ENCODE results near the gene ZNF490.
"Not testable (repeated sequence)": the region's sequence is repeated elsewhere in the genome, so short reads cannot be mapped to it uniquely, and the experiment has no call there.

Gene ZNF490

DNA sequence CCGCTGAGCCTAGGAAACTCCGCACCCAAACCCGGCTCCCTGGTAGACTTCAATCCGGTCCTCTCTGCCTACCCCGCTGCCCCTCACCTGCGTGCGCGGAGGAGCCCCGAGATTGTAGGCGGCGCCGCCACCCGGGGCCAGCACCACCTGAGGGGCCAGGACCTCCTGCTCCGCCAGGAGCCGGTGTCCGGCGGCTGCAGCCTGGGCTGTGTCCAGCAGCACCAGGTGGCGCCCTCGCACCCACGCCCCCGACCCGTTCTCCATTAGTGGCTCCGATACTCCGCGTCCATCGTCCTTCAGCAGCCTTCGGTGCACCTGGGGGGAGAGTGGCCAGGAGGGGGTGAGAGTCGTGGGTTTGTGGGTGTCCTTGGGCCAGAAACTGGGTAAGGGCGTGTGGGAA is 37.5 kb upstream of the ZNF490 start:
- TF ChIP-seq, protein P1, sequence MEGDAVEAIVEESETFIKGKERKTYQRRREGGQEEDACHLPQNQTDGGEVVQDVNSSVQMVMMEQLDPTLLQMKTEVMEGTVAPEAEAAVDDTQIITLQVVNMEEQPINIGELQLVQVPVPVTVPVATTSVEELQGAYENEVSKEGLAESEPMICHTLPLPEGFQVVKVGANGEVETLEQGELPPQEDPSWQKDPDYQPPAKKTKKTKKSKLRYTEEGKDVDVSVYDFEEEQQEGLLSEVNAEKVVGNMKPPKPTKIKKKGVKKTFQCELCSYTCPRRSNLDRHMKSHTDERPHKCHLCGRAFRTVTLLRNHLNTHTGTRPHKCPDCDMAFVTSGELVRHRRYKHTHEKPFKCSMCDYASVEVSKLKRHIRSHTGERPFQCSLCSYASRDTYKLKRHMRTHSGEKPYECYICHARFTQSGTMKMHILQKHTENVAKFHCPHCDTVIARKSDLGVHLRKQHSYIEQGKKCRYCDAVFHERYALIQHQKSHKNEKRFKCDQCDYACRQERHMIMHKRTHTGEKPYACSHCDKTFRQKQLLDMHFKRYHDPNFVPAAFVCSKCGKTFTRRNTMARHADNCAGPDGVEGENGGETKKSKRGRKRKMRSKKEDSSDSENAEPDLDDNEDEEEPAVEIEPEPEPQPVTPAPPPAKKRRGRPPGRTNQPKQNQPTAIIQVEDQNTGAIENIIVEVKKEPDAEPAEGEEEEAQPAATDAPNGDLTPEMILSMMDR (IDR thresholded peaks at IDR 0.05; ENCODE audit: control extremely low read depth, extremely low read depth, low read depth, missing control alignments): no peak
- CTCF ChIA-PET: interaction anchor here (0.8 to 1.5 kb wide), 2 partner anchors 8 to 24 kb away, joined by 3 to 7 read pairs; no protein-coding TSS in a partner anchor
- no peak for DNase-seq (ENCODE audit: extremely low spot score)
- POLR2A ChIA-PET: no interaction called here

DNA sequence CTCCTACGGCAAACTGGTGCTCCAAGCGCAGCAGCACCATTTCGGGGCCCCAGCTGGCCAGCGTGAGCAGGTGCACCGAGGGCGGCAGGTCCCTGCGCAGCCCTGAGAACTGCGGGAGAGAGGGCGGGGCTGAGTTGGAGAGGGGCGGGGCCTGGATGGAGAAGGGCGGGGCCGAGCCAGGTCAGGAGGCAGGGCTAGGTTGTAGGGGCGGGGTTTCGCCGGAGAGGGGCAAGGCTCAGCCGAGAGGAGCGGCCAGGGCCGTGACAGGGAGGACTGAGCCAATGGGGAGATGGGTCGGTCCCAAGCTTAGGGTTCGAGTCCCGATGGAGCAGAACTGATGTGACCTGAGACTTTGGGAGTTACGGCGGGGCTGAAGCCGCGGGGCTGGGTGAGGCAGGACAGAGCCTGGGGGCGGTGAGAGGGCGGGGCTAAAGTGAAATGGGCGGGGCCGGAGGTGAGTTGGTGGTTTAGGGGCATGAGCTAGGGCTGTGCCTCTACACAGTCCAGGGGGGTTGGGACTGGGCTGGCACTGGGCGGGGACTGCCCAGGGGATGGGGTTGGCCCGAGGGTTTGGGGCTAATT is 37.0 kb upstream of the ZNF490 start:
- TF ChIP-seq, protein P1 (IDR thresholded peaks at IDR 0.05; ENCODE audit: control extremely low read depth, extremely low read depth, low read depth, missing control alignments): no peak
- DNase-seq (ENCODE audit: extremely low spot score): peak; percentile 73
- ChIA-PET POLR2A (no interaction called here), CTCF (interaction anchor here (0.8 kb wide), 1 partner anchor 25 kb away, joined by 3 read pairs; no protein-coding TSS in a partner anchor)

DNA sequence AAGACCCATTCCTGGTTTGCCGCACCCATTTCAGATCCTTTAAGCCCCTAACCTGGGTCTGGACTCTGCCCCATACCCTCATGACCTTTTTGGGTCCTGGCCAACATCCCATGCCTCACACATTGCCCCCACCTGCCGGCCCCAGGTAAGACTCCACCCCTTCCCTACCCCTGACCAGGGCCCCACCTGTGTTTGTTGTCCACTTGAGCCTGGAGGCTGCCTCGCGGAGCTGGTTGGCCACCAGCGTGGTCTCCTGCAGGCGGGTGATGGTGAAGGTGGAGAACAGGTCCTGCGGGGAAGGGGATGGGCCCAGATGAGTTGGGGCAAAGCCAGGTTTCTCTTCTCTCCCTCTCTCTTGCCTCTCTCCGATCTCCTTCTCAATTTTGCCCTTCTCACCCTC is 36.4 kb upstream of the ZNF490 start:
- TF ChIP-seq, protein P1 (IDR thresholded peaks at IDR 0.05; ENCODE audit: control extremely low read depth, extremely low read depth, low read depth, missing control alignments): no peak
- POLR2A ChIA-PET: no interaction called here
- CTCF ChIA-PET: no interaction called here
- no peak for DNase-seq (ENCODE audit: extremely low spot score)

GRCh38 chr19:12646551-12646950 is 35.9 kb upstream of the ZNF490 start:
- POLR2A ChIA-PET: interaction anchor here (0.6 kb wide), 2 partner anchors 11 to 15 kb away, joined by 4 to 6 read pairs; no protein-coding TSS in a partner anchor
- TF ChIP-seq, protein P1 (IDR thresholded peaks at IDR 0.05; ENCODE audit: control extremely low read depth, extremely low read depth, low read depth, missing control alignments): no peak
- CTCF ChIA-PET: no interaction called here
- no peak for DNase-seq (ENCODE audit: extremely low spot score)

- DNase-seq (ENCODE audit: extremely low spot score); POLR2A ChIA-PET; CTCF ChIA-PET: not testable (repeated sequence)
Observed at GRCh38 chr19:12643716-12644115, 33.1 kb upstream of the ZNF490 start.

DNA sequence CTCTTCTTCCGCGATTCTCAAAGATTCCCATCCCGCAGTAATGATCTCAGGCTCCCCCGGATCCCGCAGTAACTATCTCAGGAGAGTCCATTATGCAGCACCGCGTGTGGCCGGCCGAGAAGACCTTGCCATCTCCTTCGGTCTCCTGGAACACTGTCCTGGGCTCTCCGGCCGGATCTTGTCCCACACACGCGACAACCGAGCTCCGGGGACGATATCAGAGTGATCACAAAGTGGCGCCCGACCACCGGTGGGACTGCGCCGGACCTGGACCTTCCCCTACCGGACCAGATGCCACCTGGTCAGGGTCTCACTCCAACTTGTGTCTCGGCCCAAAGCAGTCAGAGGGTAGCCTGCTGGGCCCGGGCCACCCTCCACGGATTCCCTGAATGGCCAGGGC is 31.9 kb upstream of the ZNF490 start:
- POLR2A ChIA-PET: no interaction called here
- CTCF ChIA-PET: no interaction called here
- DNase-seq (ENCODE audit: extremely low spot score): no peak
- TF ChIP-seq, protein P1 (IDR thresholded peaks at IDR 0.05; ENCODE audit: control extremely low read depth, extremely low read depth, low read depth, missing control alignments): no peak

DNA sequence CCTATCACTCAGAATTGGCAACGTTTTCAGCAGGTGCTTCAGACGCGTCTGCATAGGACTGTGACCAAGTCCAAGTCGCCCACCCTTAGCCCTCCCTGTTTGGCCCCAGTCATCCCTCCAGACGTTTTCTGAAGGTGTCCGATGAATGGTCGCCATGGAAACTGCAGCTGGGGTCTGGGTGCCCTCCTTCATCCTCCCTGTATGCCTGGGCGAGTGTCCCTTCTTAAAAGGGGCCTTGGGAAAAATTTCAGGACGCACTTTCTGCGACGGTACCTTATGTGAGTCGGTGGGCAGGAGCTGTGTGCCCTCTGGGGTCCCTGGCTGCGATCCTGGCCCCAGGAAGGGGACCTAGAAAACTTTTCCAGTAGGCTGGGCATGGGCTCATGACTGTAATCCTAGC is 30.8 kb upstream of the ZNF490 start:
- no peak for DNase-seq (ENCODE audit: extremely low spot score)
- TF ChIP-seq, protein P1 (IDR thresholded peaks at IDR 0.05; ENCODE audit: control extremely low read depth, extremely low read depth, low read depth, missing control alignments): no peak
- ChIA-PET CTCF (interaction anchor here (1.4 to 2.9 kb wide), 2 partner anchors 31 to 35 kb away, joined by 6 to 10 read pairs; no protein-coding TSS in a partner anchor), POLR2A (no interaction called here)

Measured in GM10248 (cell line).